ENCODE measurements around the gene SMIM27.
"Not testable (repeated sequence)": the region's sequence is repeated elsewhere in the genome, so short reads cannot be mapped to it uniquely, and the experiment has no call there.

Gene SMIM27

GRCh38 chr9:32545884-32546283 is 6.2 kb upstream of the SMIM27 start:
- H3K36me3 Mint-ChIP-seq, result peaks cover 33% of the 10 kb centered on the region
- H3K4me1 Mint-ChIP-seq, result peaks cover 29% of the 10 kb centered on the region
- no peak overlapping the region for H3K27ac Mint-ChIP-seq
- ATAC-seq, result no peak
- no peaks in the 10 kb centered on the region for H3K27me3 Mint-ChIP-seq
- no peaks in the 10 kb centered on the region for H3K9me3 Mint-ChIP-seq
- H3K4me3 Mint-ChIP-seq, result no peak overlapping the region

GRCh38 chr9:32548213-32548612 is 3.9 kb upstream of the SMIM27 start:
- not testable (repeated sequence) for H3K27me3 Mint-ChIP-seq, H3K4me3 Mint-ChIP-seq, H3K27ac Mint-ChIP-seq, ATAC-seq, H3K9me3 Mint-ChIP-seq
- peaks cover 15% of the 10 kb centered on the region for H3K36me3 Mint-ChIP-seq
- H3K4me1 Mint-ChIP-seq, result peaks cover 36% of the 10 kb centered on the region

- peaks cover 6% of the 10 kb centered on the region for H3K36me3 Mint-ChIP-seq
- no peaks in the 10 kb centered on the region for H3K27me3 Mint-ChIP-seq
- H3K9me3 Mint-ChIP-seq, result no peaks in the 10 kb centered on the region
- peaks cover 36% of the 10 kb centered on the region for H3K4me1 Mint-ChIP-seq
- peak overlapping the region; percentile 98 for H3K27ac Mint-ChIP-seq
- no peak for ATAC-seq
- H3K4me3 Mint-ChIP-seq, result peak overlapping the region; percentile 94
Measured at GRCh38 chr9:32550150-32550561, 2.0 kb upstream of the SMIM27 start.

GRCh38 chr9:32550562-32551275 is 1.4 kb upstream of the SMIM27 start:
- Mint-ChIP-seq H3K4me3 (peak overlapping the region; percentile 94), H3K4me1 (peaks cover 36% of the 10 kb centered on the region), H3K36me3 (peaks cover 6% of the 10 kb centered on the region), H3K27ac (peak overlapping the region; percentile 98), H3K27me3 (no peaks in the 10 kb centered on the region), H3K9me3 (no peaks in the 10 kb centered on the region)
- ATAC-seq, result peak; percentile 89

GRCh38 chr9:32551276-32552051 is 663 bp upstream of the SMIM27 start:
- peak overlapping the region; percentile 98 for H3K27ac Mint-ChIP-seq
- peaks cover 6% of the 10 kb centered on the region for H3K36me3 Mint-ChIP-seq
- ATAC-seq, result peak; percentile 28
- peak overlapping the region; percentile 94 for H3K4me3 Mint-ChIP-seq
- no peaks in the 10 kb centered on the region for H3K27me3 Mint-ChIP-seq
- no peaks in the 10 kb centered on the region for H3K9me3 Mint-ChIP-seq
- H3K4me1 Mint-ChIP-seq, result peaks cover 42% of the 10 kb centered on the region

- Mint-ChIP-seq H3K27ac (peak overlapping the region; percentile 98), H3K9me3 (no peaks in the 10 kb centered on the region), H3K4me1 (peaks cover 36% of the 10 kb centered on the region), H3K27me3 (no peaks in the 10 kb centered on the region), H3K4me3 (no peak overlapping the region), H3K36me3 (peaks cover 4% of the 10 kb centered on the region)
- ATAC-seq, result no peak
Measured at GRCh38 chr9:32554107-32554506, 2.0 kb downstream of the SMIM27 start.

- Mint-ChIP-seq H3K36me3 (peaks cover 6% of the 10 kb centered on the region), H3K27me3 (no peaks in the 10 kb centered on the region), H3K4me1 (peaks cover 39% of the 10 kb centered on the region), H3K4me3 (no peak overlapping the region), H3K9me3 (no peaks in the 10 kb centered on the region), H3K27ac (peak overlapping the region; percentile 56)
- ATAC-seq, result no peak
Measured at GRCh38 chr9:32554591-32554990, 2.5 kb downstream of the SMIM27 start.

GRCh38 chr9:32558408-32558934 is 6.3 kb downstream of the SMIM27 start:
- peaks cover 31% of the 10 kb centered on the region for H3K4me1 Mint-ChIP-seq
- peak overlapping the region; percentile 62 for H3K27ac Mint-ChIP-seq
- no peaks in the 10 kb centered on the region for H3K9me3 Mint-ChIP-seq
- no peak for ATAC-seq
- H3K4me3 Mint-ChIP-seq, result no peak overlapping the region
- no peaks in the 10 kb centered on the region for H3K27me3 Mint-ChIP-seq
- peaks cover 13% of the 10 kb centered on the region for H3K36me3 Mint-ChIP-seq

- peaks cover 31% of the 10 kb centered on the region for H3K4me1 Mint-ChIP-seq
- peaks cover 49% of the 10 kb centered on the region for H3K36me3 Mint-ChIP-seq
- ATAC-seq, result no peak
- H3K9me3 Mint-ChIP-seq, result no peaks in the 10 kb centered on the region
- H3K4me3 Mint-ChIP-seq, result no peak overlapping the region
- H3K27ac Mint-ChIP-seq, result peak overlapping the region; percentile 28
- H3K27me3 Mint-ChIP-seq, result no peaks in the 10 kb centered on the region
Measured at GRCh38 chr9:32565967-32566366, 13.8 kb downstream of the SMIM27 start.

- peaks cover 45% of the 10 kb centered on the region for H3K36me3 Mint-ChIP-seq
- H3K27ac Mint-ChIP-seq, result no peak overlapping the region
- ATAC-seq, result no peak
- H3K4me1 Mint-ChIP-seq, result peaks cover 25% of the 10 kb centered on the region
- H3K27me3 Mint-ChIP-seq, result no peaks in the 10 kb centered on the region
- H3K9me3 Mint-ChIP-seq, result no peaks in the 10 kb centered on the region
- no peak overlapping the region for H3K4me3 Mint-ChIP-seq
Measured at GRCh38 chr9:32566770-32567169, 14.6 kb downstream of the SMIM27 start.

- no peak overlapping the region for H3K4me3 Mint-ChIP-seq
- H3K9me3 Mint-ChIP-seq, result no peaks in the 10 kb centered on the region
- H3K27ac Mint-ChIP-seq, result no peak overlapping the region
- peaks cover 27% of the 10 kb centered on the region for H3K4me1 Mint-ChIP-seq
- peaks cover 33% of the 10 kb centered on the region for H3K36me3 Mint-ChIP-seq
- ATAC-seq, result no peak
- no peaks in the 10 kb centered on the region for H3K27me3 Mint-ChIP-seq
Measured at GRCh38 chr9:32570262-32570661, 18.1 kb downstream of the SMIM27 start.

- H3K36me3 Mint-ChIP-seq, result peaks cover 21% of the 10 kb centered on the region
- peak overlapping the region; percentile 99 for H3K4me3 Mint-ChIP-seq
- no peaks in the 10 kb centered on the region for H3K27me3 Mint-ChIP-seq
- H3K27ac Mint-ChIP-seq, result peak overlapping the region; percentile 94
- H3K9me3 Mint-ChIP-seq, result no peaks in the 10 kb centered on the region
- peak; percentile 93 for ATAC-seq
- H3K4me1 Mint-ChIP-seq, result peaks cover 23% of the 10 kb centered on the region
Measured at GRCh38 chr9:32571969-32572899, 20.1 kb downstream of the SMIM27 start.

- H3K27ac Mint-ChIP-seq, result peak within 1 kb of the TSS; percentile 94
- H3K4me1 Mint-ChIP-seq, result peaks cover 23% of the 10 kb centered on the region
- H3K4me3 Mint-ChIP-seq, result peak within 1 kb of the TSS; percentile 99
- H3K36me3 Mint-ChIP-seq, result peaks cover 13% of the 10 kb centered on the region
- no peaks in the 10 kb centered on the region for H3K9me3 Mint-ChIP-seq
- H3K27me3 Mint-ChIP-seq, result peaks cover 6% of the 10 kb centered on the region
- ATAC-seq, result peak; percentile 97
Measured at GRCh38 chr9:32572900-32573523, 20.9 kb downstream of the SMIM27 start, which contains the start of gene NDUFB6. NDUFB6 (minus strand) TSS chr9:32573159; CDS start chr9:32573060, 99 bp downstream.

GRCh38 chr9:32573821-32574220 is 21.7 kb downstream of the SMIM27 start:
- Mint-ChIP-seq H3K27ac (peak overlapping the region; percentile 94), H3K9me3 (no peaks in the 10 kb centered on the region), H3K27me3 (peaks cover 11% of the 10 kb centered on the region), H3K36me3 (peaks cover 10% of the 10 kb centered on the region), H3K4me3 (peak overlapping the region; percentile 99), H3K4me1 (peaks cover 23% of the 10 kb centered on the region)
- ATAC-seq, result no peak
